ENCODE measurements around the gene CHCHD6. TPM values are rescaled to one million over a fixed set of nuclear protein-coding genes. Genes with fewer than 3 reads are reported as not detected.

The CHCHD6 gene
- total RNA-seq, 2 donors from 2014 or later = 8.7 to 9.9 TPM

GRCh38 chr3:126816298-126816697 lies 112.3 kb downstream of the CHCHD6 start:
- Mint-ChIP-seq H3K4me1 (no peaks in the 10 kb centered on the region), H3K4me3 (no peak overlapping the region), H3K36me3 (ENCODE audit: low read depth) (no peaks in the 10 kb centered on the region), H3K9me3 (no peaks in the 10 kb centered on the region), H3K27ac (no peak overlapping the region), H3K27me3 (no peaks in the 10 kb centered on the region)
- ATAC-seq (replicated peaks) = no peak

GRCh38 chr3:126816986-126817777 lies 113.1 kb downstream of the CHCHD6 start:
- peaks cover 5% of the 10 kb centered on the region for H3K9me3 Mint-ChIP-seq
- no peaks in the 10 kb centered on the region for H3K36me3 Mint-ChIP-seq (ENCODE audit: low read depth)
- peak overlapping the region; percentile 4 for H3K27ac Mint-ChIP-seq
- H3K4me3 Mint-ChIP-seq = no peak overlapping the region
- H3K4me1 Mint-ChIP-seq = no peaks in the 10 kb centered on the region
- no peaks in the 10 kb centered on the region for H3K27me3 Mint-ChIP-seq
- no peak for ATAC-seq (replicated peaks)

DNA sequence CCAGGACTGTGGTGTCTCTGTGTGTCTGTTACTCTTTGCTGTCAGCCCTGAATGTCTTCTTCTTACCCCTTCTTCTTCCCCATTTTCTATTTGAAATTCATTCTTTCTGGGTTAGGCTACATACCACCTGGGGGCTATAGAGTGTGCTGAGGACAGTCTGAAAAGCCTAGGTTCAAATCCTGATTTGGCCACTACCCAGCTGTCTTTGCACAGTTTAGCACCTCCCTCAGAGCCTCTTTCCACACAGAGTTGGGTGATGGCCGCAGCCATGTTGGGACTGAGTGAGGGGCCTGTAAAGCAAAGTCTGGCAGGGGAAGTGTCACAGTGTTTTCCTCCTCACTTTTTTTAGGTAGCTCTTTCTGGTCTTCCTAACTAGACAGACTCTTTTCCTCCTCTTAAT lies 113.7 kb downstream of the CHCHD6 start:
- ATAC-seq (replicated peaks) = no peak
- no peak overlapping the region for H3K4me3 Mint-ChIP-seq
- no peaks in the 10 kb centered on the region for H3K36me3 Mint-ChIP-seq (ENCODE audit: low read depth)
- peaks cover 5% of the 10 kb centered on the region for H3K9me3 Mint-ChIP-seq
- H3K27me3 Mint-ChIP-seq = no peaks in the 10 kb centered on the region
- H3K27ac Mint-ChIP-seq = peak overlapping the region; percentile 4
- no peaks in the 10 kb centered on the region for H3K4me1 Mint-ChIP-seq

GRCh38 chr3:126818400-126819095 lies 114.5 kb downstream of the CHCHD6 start:
- Mint-ChIP-seq H3K36me3 (ENCODE audit: low read depth) (no peaks in the 10 kb centered on the region), H3K9me3 (peaks cover 5% of the 10 kb centered on the region), H3K4me3 (no peak overlapping the region), H3K4me1 (no peaks in the 10 kb centered on the region), H3K27ac (peak overlapping the region; percentile 4), H3K27me3 (no peaks in the 10 kb centered on the region)
- ATAC-seq (replicated peaks) = no peak

DNA sequence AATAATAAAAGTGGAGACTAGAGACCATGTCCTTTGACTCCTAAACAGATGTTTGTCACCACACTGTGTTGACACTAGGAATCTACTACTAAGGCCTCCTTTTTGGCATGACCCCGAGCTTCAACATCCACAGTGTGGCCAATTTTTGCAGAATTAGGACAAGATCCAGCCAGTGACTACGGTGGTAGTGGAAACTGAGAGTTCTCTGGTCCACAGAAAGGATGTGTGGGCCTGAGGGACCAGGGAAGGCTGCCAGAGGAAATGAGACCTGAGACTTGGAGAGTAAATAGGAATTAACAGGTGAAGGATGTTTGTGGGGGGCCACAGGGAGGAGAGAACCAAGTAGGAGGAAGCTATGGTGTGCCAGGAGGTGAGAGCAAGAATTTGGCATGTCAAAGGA lies 122.7 kb downstream of the CHCHD6 start:
- H3K27me3 Mint-ChIP-seq = no peaks in the 10 kb centered on the region
- ATAC-seq (replicated peaks) = no peak
- H3K4me1 Mint-ChIP-seq = peaks cover 5% of the 10 kb centered on the region
- no peak overlapping the region for H3K4me3 Mint-ChIP-seq
- no peaks in the 10 kb centered on the region for H3K36me3 Mint-ChIP-seq (ENCODE audit: low read depth)
- no peak overlapping the region for H3K27ac Mint-ChIP-seq
- peaks cover 1% of the 10 kb centered on the region for H3K9me3 Mint-ChIP-seq

DNA sequence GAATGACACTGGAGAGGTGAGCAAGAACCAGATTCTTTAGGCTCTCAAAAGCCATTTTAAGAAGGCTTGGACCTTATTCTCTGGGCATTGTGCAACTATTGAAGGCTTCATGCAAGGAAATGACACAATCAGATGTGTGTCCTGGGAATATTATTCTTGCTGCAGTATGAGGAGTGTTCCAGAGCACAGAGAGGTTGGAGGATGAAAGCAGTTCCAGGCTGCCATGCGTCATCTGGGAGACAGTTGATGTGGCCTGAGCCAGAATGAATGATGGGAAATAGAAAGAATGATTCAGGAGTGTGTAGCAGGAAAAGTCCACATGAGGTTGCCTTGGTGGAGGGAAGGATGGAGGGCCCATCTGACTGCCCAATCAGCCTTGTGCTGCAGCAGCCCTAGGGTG lies 123.1 kb downstream of the CHCHD6 start:
- Mint-ChIP-seq H3K4me3 (no peak overlapping the region), H3K27ac (no peak overlapping the region), H3K36me3 (ENCODE audit: low read depth) (no peaks in the 10 kb centered on the region), H3K9me3 (no peaks in the 10 kb centered on the region), H3K4me1 (peaks cover 5% of the 10 kb centered on the region), H3K27me3 (no peaks in the 10 kb centered on the region)
- no peak for ATAC-seq (replicated peaks)

GRCh38 chr3:126828306-126828705 lies 124.3 kb downstream of the CHCHD6 start:
- no peak for ATAC-seq (replicated peaks)
- H3K27me3 Mint-ChIP-seq = no peaks in the 10 kb centered on the region

DNA sequence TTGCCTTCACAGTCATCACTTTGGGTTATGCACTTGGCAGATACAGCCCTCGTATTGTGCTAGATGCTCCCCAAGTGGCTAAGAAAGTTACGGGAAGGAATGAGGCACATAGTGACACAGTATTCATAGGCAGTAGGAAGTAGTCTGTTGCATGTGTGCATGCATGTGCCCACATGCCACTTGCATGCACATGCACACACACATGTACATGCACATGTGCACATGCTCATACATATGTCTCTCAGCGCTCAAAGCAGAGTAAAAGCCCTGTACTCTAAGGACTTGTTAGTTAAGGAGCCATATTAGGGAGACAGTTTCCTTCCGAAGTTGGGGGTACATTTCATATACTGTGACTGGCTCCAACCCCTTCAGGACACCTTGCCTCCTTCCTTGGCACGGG lies 128.9 kb downstream of the CHCHD6 start:
- Mint-ChIP-seq H3K27me3 (no peaks in the 10 kb centered on the region), H3K9me3 (no peaks in the 10 kb centered on the region), H3K4me3 (no peak overlapping the region), H3K27ac (no peak overlapping the region), H3K36me3 (ENCODE audit: low read depth) (no peaks in the 10 kb centered on the region), H3K4me1 (peaks cover 5% of the 10 kb centered on the region)
- ATAC-seq (replicated peaks) = no peak

More at GRCh38 chr3:126828306-126828705, 124.3 kb downstream of the CHCHD6 start:
- Mint-ChIP-seq H3K36me3 (ENCODE audit: low read depth) (no peaks in the 10 kb centered on the region), H3K27ac (no peak overlapping the region), H3K4me3 (no peak overlapping the region), H3K9me3 (no peaks in the 10 kb centered on the region), H3K4me1 (peaks cover 5% of the 10 kb centered on the region)

DNA sequence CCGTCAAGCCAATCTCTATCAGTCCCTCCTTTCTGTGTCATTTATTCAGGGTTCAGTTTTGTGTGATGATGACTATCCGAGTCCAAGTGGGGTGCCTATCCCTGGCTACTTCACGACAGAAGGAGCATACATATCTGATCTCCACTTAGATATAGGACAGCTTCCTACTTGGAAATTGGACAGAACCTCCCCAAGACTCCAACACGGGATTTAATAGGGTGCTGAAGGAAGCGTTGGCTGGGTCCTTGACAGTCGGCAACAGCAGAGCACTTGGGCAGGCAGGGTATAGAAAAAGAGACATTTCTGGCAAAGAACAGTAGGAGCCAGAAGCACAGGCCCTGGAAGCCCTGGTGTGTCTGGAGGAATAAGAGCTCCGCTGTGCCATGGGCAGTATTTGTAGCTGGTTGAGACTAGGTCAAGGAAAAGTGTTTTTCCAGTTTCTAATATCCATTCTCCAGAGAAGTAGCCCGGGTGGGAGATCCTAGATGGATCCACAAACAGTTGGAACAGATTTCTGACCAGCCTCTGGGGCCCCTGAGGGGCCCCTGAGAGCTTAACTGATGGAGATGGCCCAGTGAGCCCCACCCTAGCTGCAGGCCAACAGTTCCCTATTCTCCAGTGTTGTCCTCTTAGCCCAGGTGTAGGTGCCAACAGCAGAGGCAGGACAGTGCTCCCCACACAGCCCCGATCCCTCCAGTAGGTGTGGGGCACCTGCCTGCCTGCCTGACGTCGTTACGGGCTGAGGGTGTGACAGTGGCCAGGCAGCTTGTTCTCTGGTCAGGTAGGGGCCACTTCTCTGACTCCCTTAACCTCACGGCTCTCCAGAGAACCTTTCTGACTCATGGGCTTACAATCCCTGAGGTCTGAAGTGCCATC lies 130.8 kb downstream of the CHCHD6 start:
- no peaks in the 10 kb centered on the region for H3K36me3 Mint-ChIP-seq (ENCODE audit: low read depth)
- ATAC-seq (replicated peaks) = no peak
- H3K4me1 Mint-ChIP-seq = no peaks in the 10 kb centered on the region
- no peaks in the 10 kb centered on the region for H3K27me3 Mint-ChIP-seq
- no peak overlapping the region for H3K27ac Mint-ChIP-seq
- no peak overlapping the region for H3K4me3 Mint-ChIP-seq
- H3K9me3 Mint-ChIP-seq = no peaks in the 10 kb centered on the region

DNA sequence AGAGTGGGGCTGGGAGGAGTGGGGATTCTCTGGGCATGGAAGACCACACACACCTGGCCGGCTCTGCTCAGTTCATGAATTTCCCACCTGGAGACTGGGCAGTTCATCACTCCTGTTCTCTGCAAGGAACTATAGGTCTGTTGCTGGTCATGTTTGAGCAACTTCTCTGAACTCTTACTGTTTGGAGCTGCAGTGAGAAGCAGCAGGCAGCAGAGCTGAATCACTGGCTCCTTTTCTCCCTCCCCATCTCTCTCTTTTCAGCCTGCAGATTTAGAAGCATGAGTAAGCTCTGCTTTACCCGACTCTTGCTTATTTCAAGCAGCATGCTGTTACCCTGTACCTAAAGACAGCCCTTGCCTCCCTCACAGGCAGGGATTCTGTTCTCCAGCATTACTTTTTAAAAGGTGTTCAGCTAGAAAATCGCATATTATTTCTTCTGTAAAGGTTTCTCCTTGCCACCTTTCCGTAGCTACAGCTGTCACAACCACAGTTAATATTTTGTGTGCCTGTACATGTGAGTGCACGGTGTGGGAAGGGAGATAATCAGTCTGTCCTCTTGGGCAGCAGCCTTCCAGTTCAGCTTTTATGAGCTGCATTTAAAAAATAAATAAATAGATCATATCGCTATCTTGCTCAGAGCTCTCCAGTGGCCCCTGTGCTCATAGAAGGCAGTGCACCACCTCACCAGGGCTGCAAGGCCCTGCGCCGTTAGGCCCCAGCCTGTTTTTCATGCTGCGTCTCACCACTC lies 131.6 kb downstream of the CHCHD6 start:
- Mint-ChIP-seq H3K4me1 (no peaks in the 10 kb centered on the region), H3K9me3 (no peaks in the 10 kb centered on the region), H3K27ac (no peak overlapping the region), H3K36me3 (ENCODE audit: low read depth) (no peaks in the 10 kb centered on the region), H3K27me3 (no peaks in the 10 kb centered on the region), H3K4me3 (no peak overlapping the region)
- no peak for ATAC-seq (replicated peaks)

DNA sequence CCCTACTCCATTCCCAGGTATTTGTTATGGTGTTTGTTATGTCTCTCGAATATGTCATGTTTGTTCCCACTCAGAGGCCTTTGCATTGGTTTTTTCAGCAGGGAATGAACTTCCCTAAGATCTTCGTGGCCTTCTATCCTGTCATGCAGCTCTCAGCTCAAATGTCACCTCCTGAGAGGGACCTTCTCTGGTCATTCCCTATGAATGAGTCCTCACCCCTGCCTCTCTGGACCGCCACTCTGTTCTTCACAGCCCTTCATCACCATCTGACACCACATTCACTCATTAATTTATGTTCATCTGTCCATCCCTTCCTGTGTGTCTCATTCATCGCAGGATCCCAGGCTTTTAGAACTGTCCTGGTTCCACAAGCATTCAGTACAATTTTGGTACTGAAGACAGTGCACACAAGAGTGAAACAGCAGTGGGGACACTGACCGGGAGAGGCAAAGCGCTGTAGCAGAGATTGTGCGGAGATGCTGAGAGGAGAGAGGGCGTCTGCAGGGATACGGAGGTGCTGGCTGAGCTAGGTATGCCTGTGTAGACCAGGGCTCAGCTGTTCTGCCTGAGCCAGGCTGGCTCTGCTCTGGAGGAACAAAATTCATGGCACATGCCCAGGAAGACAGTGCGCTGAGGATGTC lies 132.3 kb downstream of the CHCHD6 start:
- no peak for ATAC-seq (replicated peaks)
- H3K27ac Mint-ChIP-seq = no peak overlapping the region
- H3K4me1 Mint-ChIP-seq = no peaks in the 10 kb centered on the region
- H3K4me3 Mint-ChIP-seq = no peak overlapping the region
- H3K9me3 Mint-ChIP-seq = no peaks in the 10 kb centered on the region
- H3K27me3 Mint-ChIP-seq = no peaks in the 10 kb centered on the region
- H3K36me3 Mint-ChIP-seq (ENCODE audit: low read depth) = no peaks in the 10 kb centered on the region

DNA sequence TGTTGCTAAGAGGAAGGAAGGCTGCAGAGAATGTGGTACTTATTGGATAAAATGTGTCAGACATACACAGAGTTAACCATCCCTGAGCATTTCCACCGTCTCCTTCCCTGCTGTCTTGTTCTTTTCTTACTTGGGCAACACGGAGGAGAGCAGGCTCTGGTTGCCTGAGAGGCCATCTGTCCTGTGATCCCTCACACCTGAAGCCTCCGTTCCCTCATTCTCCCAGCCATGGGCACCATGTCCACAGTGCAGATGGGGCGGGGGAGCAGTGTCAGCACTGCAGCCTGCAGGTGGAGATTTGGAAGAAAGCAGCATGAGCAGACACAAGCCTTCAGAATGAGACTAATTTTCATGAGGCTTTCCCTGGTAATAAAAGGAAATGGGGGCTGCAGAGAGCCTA lies 133.7 kb downstream of the CHCHD6 start:
- Mint-ChIP-seq H3K4me3 (no peak overlapping the region), H3K27ac (no peak overlapping the region), H3K9me3 (no peaks in the 10 kb centered on the region), H3K36me3 (ENCODE audit: low read depth) (no peaks in the 10 kb centered on the region), H3K4me1 (no peaks in the 10 kb centered on the region), H3K27me3 (no peaks in the 10 kb centered on the region)
- no peak for ATAC-seq (replicated peaks)

GRCh38 chr3:126845920-126846715 lies 142.1 kb downstream of the CHCHD6 start:
- H3K27ac Mint-ChIP-seq = no peak overlapping the region
- no peaks in the 10 kb centered on the region for H3K27me3 Mint-ChIP-seq
- H3K9me3 Mint-ChIP-seq = no peaks in the 10 kb centered on the region
- no peak for ATAC-seq (replicated peaks)
- H3K4me1 Mint-ChIP-seq = peaks cover 8% of the 10 kb centered on the region
- no peaks in the 10 kb centered on the region for H3K36me3 Mint-ChIP-seq (ENCODE audit: low read depth)
- no peak overlapping the region for H3K4me3 Mint-ChIP-seq

All from activated T-helper 17 cell treated with anti-CD3 and anti-CD28 coated beads, Interleukin-2, amount 50 U/mL, for 72 hours (primary cell).